GM12891 (cell line): ENCODE measurements around the gene TNFRSF12A.

Source experiments
- PAX5 ChIP-seq: IDR thresholded peaks from 2 replicates; pipeline ENCODE4 v1.6.1; 2011; ENCODE audit warnings: low read length, moderate library complexity, mild to moderate bottlenecking; ENCODE audit not compliant: insufficient read depth, severe bottlenecking
- POLR2A ChIP-seq: IDR thresholded peaks from 2 replicates; pipeline ENCODE4 v1.6.1; 2011; ENCODE audit warnings: low read depth, low read length, control low read depth
- POU2F2 ChIP-seq: IDR thresholded peaks from 2 replicates; pipeline ENCODE4 v1.6.1; 2011; ENCODE audit warnings: low read depth, mild to moderate bottlenecking, control low read depth, low read length, moderate library complexity
- TAF1 ChIP-seq: IDR thresholded peaks from 2 replicates; pipeline ENCODE4 v1.6.1; 2011; ENCODE audit warnings: low read depth, low read length, control low read depth

DNA sequence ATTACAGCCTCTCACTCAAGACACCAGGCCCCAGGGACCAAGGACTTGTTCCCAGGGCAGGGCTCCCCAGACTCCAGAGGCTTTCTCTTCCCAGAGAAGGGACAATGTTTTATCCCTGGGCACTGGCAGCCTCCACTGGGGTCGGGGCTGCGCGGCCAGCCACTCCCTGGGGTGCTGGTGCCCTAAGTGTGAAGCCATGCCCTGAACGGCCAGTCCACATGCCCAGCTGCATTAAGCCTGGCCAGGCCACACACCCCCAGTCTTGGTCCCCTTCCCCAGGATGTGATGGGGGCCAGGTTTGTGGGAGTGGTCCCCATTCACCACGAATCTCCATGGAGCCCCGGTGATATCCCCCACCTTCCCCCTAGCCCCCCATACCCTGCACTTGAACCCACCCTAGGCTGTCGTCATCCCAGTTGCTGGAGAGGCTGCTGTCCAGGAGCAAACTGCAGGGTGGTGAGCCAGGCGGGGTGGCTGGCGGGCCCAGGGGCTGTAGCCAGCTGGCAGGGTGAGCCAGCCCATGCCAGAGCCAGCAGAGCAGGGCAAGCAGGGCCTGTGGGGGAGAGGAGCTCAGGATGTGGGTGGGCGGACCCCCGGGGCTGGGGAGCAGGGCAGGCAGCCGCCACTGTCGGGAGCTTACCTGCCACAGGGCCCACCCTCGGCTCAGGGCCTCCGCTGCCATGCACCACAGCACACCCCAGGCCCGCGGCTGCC is 46.4 kb upstream of the TNFRSF12A start:
- TF ChIP-seq POLR2A (no peak; the same call in 1 of the 2 replicates), PAX5 (no peak), POU2F2 (no peak), TAF1 (no peak)
